Measurements from ENCODE around the gene TULP1.
A peak's percentile ranks its signal among the peaks of the same experiment; 100 is the strongest.

The TULP1 gene

GRCh38 chr6:35474942-35475570, 37.6 kb downstream of the TULP1 start:
- Histone ChIP-seq H3K9me3 (ENCODE audit: control insufficient read depth, low read length) (no peaks in the 10 kb centered on the region), H3K9ac (ENCODE audit: low read length) (no peak overlapping the region), H3K4me1 (ENCODE audit: control insufficient read depth, insufficient read depth, low read length) (peaks cover 17% of the 10 kb centered on the region), H3K27me3 (ENCODE audit: control insufficient read depth, insufficient read depth, low read length) (no peaks in the 10 kb centered on the region), H3K36me3 (ENCODE audit: control insufficient read depth, insufficient read depth, low read length) (peaks cover 5% of the 10 kb centered on the region), H3K4me3 (ENCODE audit: low read length) (no peak overlapping the region)

- Histone ChIP-seq H3K4me1 (ENCODE audit: control insufficient read depth, insufficient read depth, low read length) (peaks cover 24% of the 10 kb centered on the region), H3K36me3 (ENCODE audit: control insufficient read depth, insufficient read depth, low read length) (peaks cover 5% of the 10 kb centered on the region)
Observed at GRCh38 chr6:35474131-35474941, 38.4 kb downstream of the TULP1 start.

GRCh38 chr6:35473850-35474130, 38.9 kb downstream of the TULP1 start:
- H3K27me3 ChIP-seq (ENCODE audit: control insufficient read depth, insufficient read depth, low read length): no peaks in the 10 kb centered on the region
- peaks cover 28% of the 10 kb centered on the region for H3K4me1 ChIP-seq (ENCODE audit: control insufficient read depth, insufficient read depth, low read length)
- no peaks in the 10 kb centered on the region for H3K9me3 ChIP-seq (ENCODE audit: control insufficient read depth, low read length)
- no peak overlapping the region for H3K9ac ChIP-seq (ENCODE audit: low read length)
- no peak overlapping the region for H3K4me3 ChIP-seq (ENCODE audit: low read length)
- peaks cover 5% of the 10 kb centered on the region for H3K36me3 ChIP-seq (ENCODE audit: control insufficient read depth, insufficient read depth, low read length)

More at GRCh38 chr6:35474131-35474941, 38.4 kb downstream of the TULP1 start:
- no peaks in the 10 kb centered on the region for H3K27me3 ChIP-seq (ENCODE audit: control insufficient read depth, insufficient read depth, low read length)
- no peaks in the 10 kb centered on the region for H3K9me3 ChIP-seq (ENCODE audit: control insufficient read depth, low read length)
- no peak overlapping the region for H3K9ac ChIP-seq (ENCODE audit: low read length)
- H3K4me3 ChIP-seq (ENCODE audit: low read length): no peak overlapping the region

- Histone ChIP-seq H3K4me1 (ENCODE audit: control insufficient read depth, insufficient read depth, low read length) (peaks cover 28% of the 10 kb centered on the region), H3K36me3 (ENCODE audit: control insufficient read depth, insufficient read depth, low read length) (peaks cover 5% of the 10 kb centered on the region), H3K9me3 (ENCODE audit: control insufficient read depth, low read length) (no peaks in the 10 kb centered on the region), H3K27me3 (ENCODE audit: control insufficient read depth, insufficient read depth, low read length) (no peaks in the 10 kb centered on the region), H3K4me3 (ENCODE audit: low read length) (no peak overlapping the region), H3K9ac (ENCODE audit: low read length) (no peak overlapping the region)
Observed at GRCh38 chr6:35473075-35473849, 39.4 kb downstream of the TULP1 start.

GRCh38 chr6:35471836-35472345, 40.8 kb downstream of the TULP1 start:
- Histone ChIP-seq H3K9me3 (ENCODE audit: control insufficient read depth, low read length) (no peaks in the 10 kb centered on the region), H3K4me1 (ENCODE audit: control insufficient read depth, insufficient read depth, low read length) (peaks cover 35% of the 10 kb centered on the region), H3K9ac (ENCODE audit: low read length) (no peak overlapping the region), H3K4me3 (ENCODE audit: low read length) (no peak overlapping the region), H3K27me3 (ENCODE audit: control insufficient read depth, insufficient read depth, low read length) (no peaks in the 10 kb centered on the region), H3K36me3 (ENCODE audit: control insufficient read depth, insufficient read depth, low read length) (peaks cover 5% of the 10 kb centered on the region)

- Histone ChIP-seq H3K9me3 (ENCODE audit: control insufficient read depth, low read length) (no peaks in the 10 kb centered on the region), H3K27me3 (ENCODE audit: control insufficient read depth, insufficient read depth, low read length) (no peaks in the 10 kb centered on the region), H3K9ac (ENCODE audit: low read length) (no peak overlapping the region), H3K36me3 (ENCODE audit: control insufficient read depth, insufficient read depth, low read length) (peaks cover 5% of the 10 kb centered on the region), H3K4me3 (ENCODE audit: low read length) (no peak overlapping the region), H3K4me1 (ENCODE audit: control insufficient read depth, insufficient read depth, low read length) (peaks cover 35% of the 10 kb centered on the region)
Observed at GRCh38 chr6:35470663-35471120, 42.0 kb downstream of the TULP1 start.

- Histone ChIP-seq H3K9me3 (ENCODE audit: control insufficient read depth, low read length) (no peaks in the 10 kb centered on the region), H3K4me1 (ENCODE audit: control insufficient read depth, insufficient read depth, low read length) (peaks cover 35% of the 10 kb centered on the region), H3K27me3 (ENCODE audit: control insufficient read depth, insufficient read depth, low read length) (no peaks in the 10 kb centered on the region), H3K36me3 (ENCODE audit: control insufficient read depth, insufficient read depth, low read length) (peaks cover 5% of the 10 kb centered on the region), H3K9ac (ENCODE audit: low read length) (peak overlapping the region; percentile 95), H3K4me3 (ENCODE audit: low read length) (peak overlapping the region; percentile 83)
Observed at GRCh38 chr6:35469751-35470662, 42.7 kb downstream of the TULP1 start.

- H3K9me3 ChIP-seq (ENCODE audit: control insufficient read depth, low read length): no peaks in the 10 kb centered on the region
Observed at GRCh38 chr6:35468980-35469750, 43.5 kb downstream of the TULP1 start.

GRCh38 chr6:35468181-35468979, 44.3 kb downstream of the TULP1 start, which contains the start of gene RPL10A:
RPL10A (plus strand) TSS chr6:35468401; CDS start chr6:35468435, 34 bp downstream.
- Histone ChIP-seq H3K36me3 (ENCODE audit: control insufficient read depth, insufficient read depth, low read length) (peaks cover 5% of the 10 kb centered on the region), H3K4me1 (ENCODE audit: control insufficient read depth, insufficient read depth, low read length) (peaks cover 35% of the 10 kb centered on the region), H3K9ac (ENCODE audit: low read length) (peak within 1 kb of the TSS; percentile 95), H3K9me3 (ENCODE audit: control insufficient read depth, low read length) (no peaks in the 10 kb centered on the region), H3K4me3 (ENCODE audit: low read length) (peak within 1 kb of the TSS; percentile 83), H3K27me3 (ENCODE audit: control insufficient read depth, insufficient read depth, low read length) (no peaks in the 10 kb centered on the region)

More at GRCh38 chr6:35468980-35469750, 43.5 kb downstream of the TULP1 start:
- Histone ChIP-seq H3K27me3 (ENCODE audit: control insufficient read depth, insufficient read depth, low read length) (no peaks in the 10 kb centered on the region), H3K36me3 (ENCODE audit: control insufficient read depth, insufficient read depth, low read length) (peaks cover 5% of the 10 kb centered on the region), H3K4me1 (ENCODE audit: control insufficient read depth, insufficient read depth, low read length) (peaks cover 35% of the 10 kb centered on the region), H3K4me3 (ENCODE audit: low read length) (peak overlapping the region; percentile 83), H3K9ac (ENCODE audit: low read length) (peak overlapping the region; percentile 95)

- Histone ChIP-seq H3K9me3 (ENCODE audit: control insufficient read depth, low read length) (no peaks in the 10 kb centered on the region), H3K4me3 (ENCODE audit: low read length) (no peak overlapping the region), H3K27me3 (ENCODE audit: control insufficient read depth, insufficient read depth, low read length) (no peaks in the 10 kb centered on the region), H3K36me3 (ENCODE audit: control insufficient read depth, insufficient read depth, low read length) (no peaks in the 10 kb centered on the region), H3K4me1 (ENCODE audit: control insufficient read depth, insufficient read depth, low read length) (peaks cover 24% of the 10 kb centered on the region), H3K9ac (ENCODE audit: low read length) (no peak overlapping the region)
Observed at GRCh38 chr6:35465646-35466045, 47.0 kb downstream of the TULP1 start.
